GM18873 (cell line): ENCODE results near the gene BBX.
A peak's percentile ranks its signal among the peaks of the same experiment; 100 is the strongest.

Experiments
- ATAC-seq: cut with Tn5 transposase; IDR thresholded peaks from one replicate; pipeline ENCODE4 v1.9.1; 2021; ENCODE audit warnings: mild to moderate bottlenecking, moderate library complexity, moderate number of reproducible peaks; ENCODE audit not compliant: unreplicated experiment, low FRiP score

BBX gene

GRCh38 chr3:107596639-107597038 is 73.9 kb downstream of the BBX start:
- ATAC-seq, result no peak

GRCh38 chr3:107598926-107599771 is 76.4 kb downstream of the BBX start:
- peak; percentile 97 for ATAC-seq

GRCh38 chr3:107599772-107600145 is 77.0 kb downstream of the BBX start:
- no peak for ATAC-seq

GRCh38 chr3:107600780-107601179 is 78.0 kb downstream of the BBX start:
- no peak for ATAC-seq

GRCh38 chr3:107604057-107604822 is 81.5 kb downstream of the BBX start:
- ATAC-seq, result no peak

- no peak for ATAC-seq
Measured at GRCh38 chr3:107611775-107612469, 89.2 kb downstream of the BBX start.

- no peak for ATAC-seq
Measured at GRCh38 chr3:107612664-107613084, 89.9 kb downstream of the BBX start.

GRCh38 chr3:107619549-107619948 is 96.8 kb downstream of the BBX start:
- ATAC-seq, result no peak

GRCh38 chr3:107620534-107620933 is 97.8 kb downstream of the BBX start:
- no peak for ATAC-seq

- ATAC-seq, result no peak
Measured at GRCh38 chr3:107621465-107621864, 98.7 kb downstream of the BBX start.

GRCh38 chr3:107627962-107628542 is 105.3 kb downstream of the BBX start:
- no peak for ATAC-seq

GRCh38 chr3:107629566-107629965 is 106.8 kb downstream of the BBX start:
- ATAC-seq, result no peak

- ATAC-seq, result no peak
Measured at GRCh38 chr3:107630779-107631178, 108.0 kb downstream of the BBX start.

GRCh38 chr3:107632576-107632975 is 109.8 kb downstream of the BBX start:
- ATAC-seq, result no peak

GRCh38 chr3:107633327-107634098 is 110.8 kb downstream of the BBX start:
- peak; percentile 93 for ATAC-seq

- no peak for ATAC-seq
Measured at GRCh38 chr3:107634099-107634489, 111.3 kb downstream of the BBX start.

- ATAC-seq, result no peak
Measured at GRCh38 chr3:107637416-107638183, 114.8 kb downstream of the BBX start.

- no peak for ATAC-seq
Measured at GRCh38 chr3:107641572-107642307, 119.0 kb downstream of the BBX start.
